HTERT RPE-1 (cell line): ENCODE results near the gene PDIA2.
"Not testable (repeated sequence)": the region's sequence is repeated elsewhere in the genome, so short reads cannot be mapped to it uniquely, and the experiment has no call there.

Experiments used
- in situ Hi-C: fragments of 300-500 bp; cut with MboI; formaldehyde crosslinking; loops from 4 replicates; pipeline ENCODE4 v1.14.3; 2020; ENCODE audit warnings: low sequenced_read_pairs

The PDIA2 gene

DNA sequence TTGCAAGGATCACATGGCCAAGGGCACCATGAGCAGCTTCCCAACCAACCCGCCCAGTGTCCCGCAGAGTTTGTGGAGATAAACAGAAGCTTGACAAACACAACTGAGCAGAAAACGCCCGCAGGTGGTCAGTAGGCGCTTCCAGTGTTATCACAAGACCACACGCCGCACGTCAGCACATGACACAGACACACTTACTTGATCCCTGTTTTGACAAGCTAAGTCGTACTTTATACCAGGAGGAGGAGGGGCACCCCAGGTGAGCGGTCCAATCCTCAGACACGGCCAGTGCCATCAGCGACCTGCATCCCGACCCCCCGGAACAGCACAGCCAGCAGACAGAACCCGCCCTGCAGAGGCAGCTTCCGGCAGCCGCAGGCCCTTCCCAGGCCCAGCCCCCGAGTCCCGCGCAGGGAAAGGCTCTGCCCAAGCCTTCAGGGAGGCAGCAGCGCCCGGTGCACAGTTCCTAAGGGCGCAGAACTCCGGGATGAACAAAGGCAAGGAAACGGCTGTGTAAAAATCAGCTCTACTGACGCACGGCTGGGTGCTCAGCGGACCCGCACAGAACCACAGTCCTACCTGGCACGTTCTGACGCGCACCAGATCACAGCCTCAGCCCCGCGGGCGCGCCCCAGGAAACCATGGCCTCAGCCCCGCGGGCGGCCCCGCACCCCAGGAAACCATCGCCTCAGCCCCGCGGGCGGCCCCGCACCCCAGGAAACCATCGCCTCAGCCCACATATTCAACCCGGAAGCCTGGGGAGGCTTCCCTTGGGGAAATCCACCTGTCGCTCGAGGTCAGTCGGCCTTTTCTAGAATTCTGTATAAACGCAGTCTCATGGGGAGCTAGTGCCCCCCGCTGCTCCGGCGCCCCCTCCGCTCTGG lies 41.7 kb downstream of the PDIA2 start:
- in situ Hi-C loops: no loop called here

DNA sequence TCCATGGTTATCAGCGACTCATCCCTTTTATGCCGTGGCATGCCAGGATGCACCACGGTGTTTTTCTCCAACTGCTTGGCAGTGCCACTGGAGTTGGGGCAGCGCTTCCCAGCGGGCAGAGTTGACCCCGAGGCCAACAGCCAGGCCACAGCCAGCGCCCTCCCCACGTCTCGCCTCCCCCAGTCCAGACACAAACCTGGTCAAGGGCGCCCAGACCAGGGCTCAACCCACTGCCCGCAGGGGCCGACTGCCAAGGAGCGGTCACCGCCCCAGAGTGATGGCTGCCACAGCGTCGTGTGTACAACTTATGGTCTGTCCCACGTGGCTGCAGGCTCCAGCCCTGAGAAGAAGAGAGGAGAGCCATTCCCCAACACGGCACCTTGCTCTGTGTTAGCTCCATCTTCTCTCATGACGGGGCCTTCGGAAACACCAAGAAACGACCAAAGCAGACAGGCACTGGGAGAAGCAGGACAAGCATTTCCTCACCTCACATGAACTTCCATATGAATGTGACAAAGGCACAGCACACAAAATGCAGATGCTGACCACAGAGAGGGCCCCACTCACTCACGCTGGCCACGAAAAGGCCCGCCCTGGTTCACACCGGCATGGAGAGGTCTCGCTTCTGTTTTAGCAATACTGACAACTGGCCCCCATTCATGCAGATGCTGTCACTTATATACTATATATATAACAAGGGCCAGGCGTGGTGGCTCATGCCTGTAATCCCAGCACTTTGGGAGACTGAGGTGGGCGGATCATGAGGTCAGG lies 42.6 kb downstream of the PDIA2 start:
- in situ Hi-C loops: no loop called here

DNA sequence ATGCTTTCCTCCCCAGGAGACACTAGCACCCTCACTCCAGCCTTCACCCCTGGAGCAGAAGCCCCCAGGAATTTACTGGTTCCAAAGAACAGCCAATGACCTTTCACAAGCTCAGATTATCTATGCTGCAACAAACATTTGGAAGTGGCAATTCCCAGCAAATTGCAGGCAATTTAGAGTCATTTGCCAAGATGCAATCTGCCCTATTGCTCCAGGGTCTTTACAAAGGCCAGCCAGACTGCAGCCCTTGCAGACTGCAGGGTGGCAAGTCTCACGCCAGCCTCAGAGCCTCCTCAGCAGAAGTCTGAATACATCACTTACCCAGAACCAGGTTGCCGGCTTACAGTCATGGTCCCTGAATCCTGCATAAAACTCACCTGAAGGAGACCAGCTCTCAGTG lies 47.8 kb downstream of the PDIA2 start:
- in situ Hi-C loops: no loop called here

DNA sequence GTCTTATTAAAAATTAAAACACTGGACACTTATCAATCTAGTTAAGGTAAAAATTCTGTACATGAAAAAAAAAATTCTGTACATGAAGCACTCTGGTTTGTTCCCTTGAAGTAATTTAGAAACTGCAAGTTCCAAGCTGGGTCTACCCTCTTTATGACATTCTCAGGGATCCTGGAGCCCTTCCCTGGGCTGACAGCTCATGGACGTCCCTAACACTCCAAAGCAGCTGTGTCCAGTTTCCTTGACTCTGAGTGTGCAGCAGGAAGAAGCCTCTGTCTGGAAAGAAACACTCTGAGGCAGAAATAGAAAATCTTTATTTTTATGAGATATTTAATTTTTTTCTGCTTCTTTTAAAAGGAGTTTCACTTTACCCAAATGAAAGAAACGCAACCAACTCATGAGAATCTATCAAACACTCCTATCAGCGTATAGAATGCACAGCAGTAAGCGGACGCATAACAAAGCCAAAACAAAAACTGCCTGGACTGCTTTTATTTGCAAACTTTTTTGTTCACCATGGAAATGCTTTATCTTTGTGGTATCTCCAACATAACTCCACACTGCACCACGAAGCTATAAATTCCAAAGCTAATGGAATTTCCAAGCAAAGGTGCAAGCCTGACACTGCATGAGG lies 48.3 kb downstream of the PDIA2 start:
- in situ Hi-C loops: not testable (repeated sequence)

DNA sequence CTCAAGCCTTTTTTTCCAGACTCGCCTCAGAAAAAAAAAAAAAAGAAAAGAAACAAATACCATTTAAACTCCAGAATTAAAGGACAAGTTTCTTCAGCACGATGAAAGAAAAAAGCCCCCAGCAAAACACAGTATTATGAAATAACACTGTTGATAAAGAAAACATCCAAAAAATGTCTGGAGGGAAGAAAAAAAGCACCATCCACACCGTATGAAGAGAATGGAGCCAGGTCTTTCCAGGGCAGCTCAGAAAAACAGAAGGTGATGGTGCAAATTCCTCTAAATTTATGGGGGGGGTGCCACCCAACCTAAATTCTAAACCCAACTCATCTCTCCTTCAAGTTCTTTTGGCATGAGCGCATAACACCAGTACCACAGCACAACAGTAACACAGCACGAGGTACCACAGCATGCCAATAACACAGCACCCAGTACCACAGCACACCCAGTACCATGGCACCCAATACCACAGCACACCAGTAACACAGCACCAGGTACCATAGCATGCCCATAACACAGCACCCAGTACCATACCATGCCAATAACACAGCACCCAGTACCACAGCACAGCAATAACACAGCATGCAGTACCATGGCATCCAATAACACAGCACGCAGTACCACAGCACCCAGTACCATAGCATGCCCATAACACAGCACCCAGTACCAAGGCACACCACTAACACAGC lies 50.6 kb downstream of the PDIA2 start:
- in situ Hi-C loops: no loop called here

DNA sequence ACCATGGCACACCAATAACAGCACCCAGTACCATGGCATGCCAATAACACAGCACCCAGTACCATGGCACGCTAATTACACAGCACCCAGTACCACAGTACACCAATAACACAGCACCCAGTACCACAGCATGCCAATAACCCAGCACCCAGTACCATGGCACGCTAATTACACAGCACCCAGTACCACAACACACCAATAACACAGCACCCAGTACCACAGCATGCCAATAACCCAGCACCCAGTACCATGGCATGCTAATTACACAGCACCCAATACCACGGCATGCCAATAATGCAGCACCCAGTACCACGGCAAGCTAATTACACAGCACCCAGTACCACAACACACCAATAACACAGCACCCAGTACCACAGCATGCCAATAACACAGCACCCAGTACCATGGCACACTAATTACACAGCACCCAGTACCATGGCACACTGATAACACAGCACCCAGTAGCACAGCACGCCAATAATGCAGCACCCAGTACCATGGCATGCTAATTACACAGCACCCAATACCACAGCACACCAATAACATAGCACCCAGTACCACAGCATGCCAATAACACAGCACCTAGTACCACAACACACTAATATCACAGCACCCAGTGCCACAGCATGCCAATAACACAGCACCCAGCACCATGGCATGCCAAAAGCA lies 51.3 kb downstream of the PDIA2 start:
- in situ Hi-C loops: not testable (repeated sequence)

DNA sequence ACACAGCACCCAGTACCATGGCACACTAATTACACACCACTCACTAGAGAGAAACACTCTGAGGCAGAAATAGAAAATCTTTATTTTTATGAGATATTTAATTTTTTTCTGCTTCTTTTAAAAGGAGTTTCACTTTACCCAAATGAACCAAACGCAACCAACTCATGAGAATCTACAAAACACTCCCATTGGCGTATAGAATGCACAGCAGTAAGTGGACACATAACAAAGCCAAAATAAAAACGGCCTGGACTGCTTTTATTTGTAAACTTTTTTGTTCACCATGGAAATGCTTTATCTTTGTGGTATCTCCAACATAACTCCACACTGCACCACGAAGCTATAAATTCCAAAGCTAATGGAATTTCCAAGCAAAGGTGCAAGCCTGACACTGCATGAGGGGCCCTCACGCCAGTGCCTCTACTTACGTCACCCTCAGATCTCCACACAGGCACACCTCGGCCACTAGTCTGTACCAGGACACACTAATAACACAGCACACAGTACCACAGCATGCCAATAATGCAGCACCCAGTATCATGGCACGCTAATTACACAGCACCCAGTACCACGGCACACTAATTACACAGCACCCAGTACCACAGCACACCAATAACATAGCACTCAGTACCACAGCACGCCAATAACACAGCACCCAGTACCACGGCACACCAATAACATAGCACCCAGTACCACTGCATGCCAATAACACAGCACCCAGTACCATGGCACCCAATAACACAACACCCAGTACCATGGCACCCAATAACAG lies 52.1 kb downstream of the PDIA2 start:
- in situ Hi-C loops: not testable (repeated sequence)

DNA sequence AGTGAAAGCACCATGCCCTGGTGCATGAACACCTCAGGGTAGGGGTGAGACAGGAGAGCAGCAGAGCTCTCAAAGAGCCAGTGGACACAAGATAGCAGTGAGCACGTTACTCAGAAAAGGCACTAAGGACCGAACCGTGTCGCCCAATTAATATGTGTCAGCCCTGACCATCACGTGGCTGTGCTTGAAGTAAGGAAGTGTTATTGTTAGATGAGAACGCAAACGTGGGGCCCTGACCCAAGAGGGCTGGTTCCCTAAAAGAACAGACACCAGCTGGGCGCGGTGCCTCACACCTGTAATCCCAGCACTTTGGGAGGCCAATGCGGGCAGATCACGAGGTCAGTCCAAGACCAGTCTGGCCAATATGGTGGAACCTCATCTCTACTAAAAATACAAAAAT lies 53.3 kb downstream of the PDIA2 start:
- in situ Hi-C loops: no loop called here
